HEK293T (cell line): ENCODE measurements around the gene C2orf72.

Source experiments
- CTCF ChIA-PET: fragments of 350-600 bp; formaldehyde crosslinking; extraction: SDS; loops from one replicate; lab custom pipeline; 2021; ENCODE audit warnings: antibody characterized with exemption, inconsistent platforms; lab: Yijun Ruan, JAX
- POLR2A ChIA-PET: fragments of 350-600 bp; formaldehyde crosslinking; extraction: SDS; loops from one replicate; lab custom pipeline; 2020; ENCODE audit warnings: antibody characterized with exemption, inconsistent platforms; lab: Yijun Ruan, JAX
- DNase-seq: peaks from one replicate; pipeline ENCODE4 v3.0.0; 2012; ENCODE audit warnings: mixed read lengths; ENCODE audit errors: extremely low spot score
- ARNT ChIP-seq: fragments of 450-650 bp; IDR thresholded peaks from 2 replicates; pipeline ENCODE4 v1.6.1; 2017; ENCODE audit warnings: mild to moderate bottlenecking
- BHLHE40 ChIP-seq: fragments of 450-650 bp; IDR thresholded peaks from 2 replicates; pipeline ENCODE4 v1.6.1; 2016; ENCODE audit warnings: mild to moderate bottlenecking, moderate library complexity, borderline replicate concordance
- CTBP1 ChIP-seq: fragments of 450-650 bp; IDR thresholded peaks from 2 replicates; pipeline ENCODE4 v1.6.1; 2016; ENCODE audit warnings: borderline replicate concordance
- ELF4 ChIP-seq: fragments of 450-650 bp; IDR thresholded peaks from 2 replicates; pipeline ENCODE4 v1.6.1; 2017; ENCODE audit warnings: antibody characterized with exemption
- FOXA1 ChIP-seq: fragments of 450-650 bp; IDR thresholded peaks from 2 replicates; pipeline ENCODE4 v1.6.1; 2016; ENCODE audit warnings: mild to moderate bottlenecking
- FOXK2 ChIP-seq: fragments of 450-650 bp; IDR thresholded peaks from 2 replicates; pipeline ENCODE4 v1.6.1; 2016; ENCODE audit warnings: mild to moderate bottlenecking
- FOXM1 ChIP-seq: fragments of 450-650 bp; IDR thresholded peaks from 2 replicates; pipeline ENCODE4 v1.6.1; 2017; ENCODE audit warnings: mild to moderate bottlenecking, borderline replicate concordance
- HDGF ChIP-seq: fragments of 450-650 bp; IDR thresholded peaks from 2 replicates; pipeline ENCODE4 v1.6.1; 2017; ENCODE audit warnings: antibody characterized with exemption, borderline replicate concordance
- L3MBTL2 ChIP-seq: fragments of 450-650 bp; conservative IDR thresholded peaks from 2 replicates; pipeline ENCODE4 v1.6.1; 2016; ENCODE audit warnings: mild to moderate bottlenecking
- LEF1 ChIP-seq: fragments of 450-650 bp; IDR thresholded peaks from 2 replicates; pipeline ENCODE4 v1.6.1; 2017; ENCODE audit warnings: mild to moderate bottlenecking, borderline replicate concordance
- NFRKB ChIP-seq: fragments of 450-650 bp; IDR thresholded peaks from 2 replicates; pipeline ENCODE4 v1.6.1; 2016; ENCODE audit warnings: mild to moderate bottlenecking, moderate library complexity
- PKNOX1 ChIP-seq: fragments of 450-650 bp; IDR thresholded peaks from 2 replicates; pipeline ENCODE4 v1.6.1; 2016
- SP1 ChIP-seq: fragments of 450-650 bp; IDR thresholded peaks from 2 replicates; pipeline ENCODE4 v1.6.1; 2017
- SUZ12 ChIP-seq: fragments of 450-650 bp; IDR thresholded peaks from 2 replicates; pipeline ENCODE4 v1.6.1; 2016; ENCODE audit warnings: mild to moderate bottlenecking
- TARDBP ChIP-seq: fragments of 450-650 bp; IDR thresholded peaks from 2 replicates; pipeline ENCODE4 v1.6.1; 2016
- ZNF384 ChIP-seq: fragments of 450-650 bp; IDR thresholded peaks from 2 replicates; pipeline ENCODE4 v1.6.1; 2016

Gene C2orf72

GRCh38 chr2:231032575-231033140, 4.7 kb upstream of the C2orf72 start:
- POLR2A ChIA-PET = interaction anchor here (1.4 kb wide), 1 partner anchor 20 kb away, joined by 3 read pairs; no protein-coding TSS in a partner anchor
- TF ChIP-seq NFRKB (no peak), TARDBP (no peak), SP1 (no peak), FOXA1 (no peak), ZNF384 (no peak), FOXM1 (no peak), L3MBTL2 (no peak), BHLHE40 (no peak), CTBP1 (no peak), FOXK2 (no peak), HDGF (no peak), ARNT (no peak), PKNOX1 (no peak), LEF1 (no peak), ELF4 (no peak), SUZ12 (no peak)

GRCh38 chr2:231033147-231034132, 3.9 kb upstream of the C2orf72 start:
- DNase-seq = no peak
- CTCF ChIA-PET = no interaction called here
- no peak for TF ChIP-seq TARDBP
- TF ChIP-seq PKNOX1 = no peak
- TF ChIP-seq ARNT = no peak
- no peak for TF ChIP-seq ELF4
- no peak for TF ChIP-seq SUZ12
- no peak for TF ChIP-seq FOXA1
- no peak for TF ChIP-seq L3MBTL2
- no peak for TF ChIP-seq NFRKB
- TF ChIP-seq LEF1 = no peak
- TF ChIP-seq HDGF = no peak
- no peak for TF ChIP-seq SP1
- TF ChIP-seq FOXK2 = no peak
- TF ChIP-seq FOXM1 = no peak
- no peak for TF ChIP-seq CTBP1
- no peak for TF ChIP-seq ZNF384
- TF ChIP-seq BHLHE40 = no peak
- POLR2A ChIA-PET = interaction anchor here (1.4 kb wide), 1 partner anchor 20 kb away, joined by 3 read pairs; no protein-coding TSS in a partner anchor

More at GRCh38 chr2:231032575-231033140, 4.7 kb upstream of the C2orf72 start:
- CTCF ChIA-PET = no interaction called here
- no peak for DNase-seq

- POLR2A ChIA-PET = no interaction called here
- CTCF ChIA-PET = no interaction called here
Observed at GRCh38 chr2:231034291-231034882, 2.9 kb upstream of the C2orf72 start.

GRCh38 chr2:231036131-231036530, 1.2 kb upstream of the C2orf72 start:
- no peak for DNase-seq
- ChIA-PET POLR2A (no interaction called here), CTCF (interaction anchor here (1.3 to 1.5 kb wide), 2 partner anchors 17 to 49 kb away, joined by 3 to 5 read pairs; no protein-coding TSS in a partner anchor)
- TF ChIP-seq CTBP1 (no peak), SUZ12 (no peak), HDGF (no peak), LEF1 (no peak), BHLHE40 (no peak), SP1 (no peak), NFRKB (no peak), PKNOX1 (no peak), ARNT (no peak), FOXA1 (no peak), ELF4 (no peak), FOXM1 (no peak), ZNF384 (no peak), L3MBTL2 (no peak), TARDBP (no peak), FOXK2 (no peak)

More at GRCh38 chr2:231034291-231034882, 2.9 kb upstream of the C2orf72 start:
- TF ChIP-seq NFRKB (no peak), LEF1 (no peak)
- DNase-seq = no peak

- CTCF ChIA-PET = interaction anchor here (1.3 to 1.5 kb wide), 2 partner anchors 16 to 50 kb away, joined by 3 to 5 read pairs; no protein-coding TSS in a partner anchor
- no peak for TF ChIP-seq FOXM1
- no peak for TF ChIP-seq SUZ12
- TF ChIP-seq L3MBTL2 = no peak
- no peak for TF ChIP-seq LEF1
- no peak for TF ChIP-seq TARDBP
- TF ChIP-seq SP1 = no peak
- TF ChIP-seq HDGF = no peak
- no peak for TF ChIP-seq NFRKB
- TF ChIP-seq CTBP1 = no peak
- no peak for TF ChIP-seq FOXA1
- TF ChIP-seq PKNOX1 = no peak
- TF ChIP-seq FOXK2 = no peak
- no peak for TF ChIP-seq ZNF384
- TF ChIP-seq ARNT = no peak
- TF ChIP-seq ELF4 = no peak
- TF ChIP-seq BHLHE40 = no peak
- POLR2A ChIA-PET = no interaction called here
- no peak for DNase-seq
Observed at GRCh38 chr2:231036578-231037106, 681 bp upstream of the C2orf72 start.
